WERI-Rb-1 (cell line): ENCODE results near the gene MRGPRX3.

Experiments used
- DNase-seq: peaks from one replicate; pipeline ENCODE4 v3.0.0-alpha.2; 2020
- H3K27ac ChIP-seq: fragments of 250-450 bp; sonication (Bioruptor Pico); 2 replicates; pipeline ENCODE4 v1.5.1; 2020; ENCODE audit warnings: mild to moderate bottlenecking, moderate library complexity
- H3K27me3 ChIP-seq: fragments of 250-450 bp; sonication (Bioruptor Pico); 2 replicates; pipeline ENCODE4 v1.5.1; 2021; ENCODE audit warnings: mild to moderate bottlenecking, low read depth, moderate library complexity; ENCODE audit not compliant: insufficient read depth, severe bottlenecking
- H3K36me3 ChIP-seq: fragments of 250-450 bp; sonication (Bioruptor Pico); 2 replicates; pipeline ENCODE4 v1.5.1; 2020; ENCODE audit warnings: mild to moderate bottlenecking, moderate library complexity
- H3K4me3 ChIP-seq: 2 replicates; pipeline ENCODE4 v1.5.1; 2011; ENCODE audit warnings: low read depth, mild to moderate bottlenecking, control low read depth, low read length
- H3K9me3 ChIP-seq: fragments of 250-450 bp; sonication (Bioruptor Pico); 2 replicates; pipeline ENCODE4 v1.5.1; 2021; ENCODE audit warnings: mild to moderate bottlenecking, moderate library complexity; ENCODE audit not compliant: severe bottlenecking
- CTCF ChIP-seq: IDR thresholded peaks from 2 replicates; pipeline ENCODE4 v1.5.1; 2011; ENCODE audit warnings: low read depth, mild to moderate bottlenecking, control low read depth, inconsistent platforms, low read length

The MRGPRX3 gene

GRCh38 chr11:18105086-18105801 lies 27.1 kb upstream of the MRGPRX3 start:
- peak overlapping the region; percentile 98 for H3K4me3 ChIP-seq
- no peaks in the 10 kb centered on the region for H3K9me3 ChIP-seq
- H3K36me3 ChIP-seq, result peaks cover 42% of the 10 kb centered on the region
- TF ChIP-seq CTCF, result no peak
- no peak for DNase-seq
- peak overlapping the region; percentile 88 for H3K27ac ChIP-seq
- no peaks in the 10 kb centered on the region for H3K27me3 ChIP-seq

GRCh38 chr11:18105802-18106574 lies 26.4 kb upstream of the MRGPRX3 start, which contains the start of gene SAAL1:
SAAL1 (minus strand) TSS chr11:18106082; CDS start chr11:18106041, 41 bp downstream.
- TF ChIP-seq CTCF, result peak; percentile 89
- H3K27ac ChIP-seq, result peak within 1 kb of the TSS; percentile 88
- peak within 1 kb of the TSS; percentile 98 for H3K4me3 ChIP-seq
- no peaks in the 10 kb centered on the region for H3K9me3 ChIP-seq
- H3K27me3 ChIP-seq, result no peaks in the 10 kb centered on the region
- H3K36me3 ChIP-seq, result peaks cover 38% of the 10 kb centered on the region
- DNase-seq, result peak; percentile 90

- H3K36me3 ChIP-seq, result peaks cover 31% of the 10 kb centered on the region
- no peak overlapping the region for H3K27ac ChIP-seq
- no peak for DNase-seq
- TF ChIP-seq CTCF, result no peak
- no peak overlapping the region for H3K4me3 ChIP-seq
- no peaks in the 10 kb centered on the region for H3K27me3 ChIP-seq
- no peaks in the 10 kb centered on the region for H3K9me3 ChIP-seq
Observed at GRCh38 chr11:18106688-18107087, 25.7 kb upstream of the MRGPRX3 start.

- DNase-seq, result no peak
- Histone ChIP-seq H3K9me3 (no peaks in the 10 kb centered on the region), H3K27ac (no peak overlapping the region), H3K36me3 (peaks cover 15% of the 10 kb centered on the region), H3K27me3 (no peaks in the 10 kb centered on the region), H3K4me3 (no peak overlapping the region)
- TF ChIP-seq CTCF, result no peak
Observed at GRCh38 chr11:18108254-18108653, 24.1 kb upstream of the MRGPRX3 start.

GRCh38 chr11:18111005-18111404 lies 21.4 kb upstream of the MRGPRX3 start:
- no peak overlapping the region for H3K27ac ChIP-seq
- H3K4me3 ChIP-seq, result no peak overlapping the region
- no peak for TF ChIP-seq CTCF
- no peak for DNase-seq
- H3K27me3 ChIP-seq, result no peaks in the 10 kb centered on the region
- no peaks in the 10 kb centered on the region for H3K36me3 ChIP-seq
- no peaks in the 10 kb centered on the region for H3K9me3 ChIP-seq
